Activated naive CD4-positive, alpha-beta T cell treated with anti-CD3 and anti-CD28 coated beads for 36 hours (primary cell): ENCODE results near the gene WDR62. TPM values are rescaled to one million over a fixed set of nuclear protein-coding genes. Genes with fewer than 3 reads are reported as not detected.

ENCODE experiments used
- CTCF ChIA-PET: fragments of 350-600 bp; sonication (Branson Sonifier 250); formaldehyde crosslinking; loops from one replicate; lab custom pipeline; 2021; ENCODE audit warnings: antibody characterized with exemption; lab: Charles Lee
- DNase-seq: peaks from one replicate; pipeline ENCODE4 v3.0.0-alpha.2; 2020
- H3K27ac Mint-ChIP-seq: one replicate; pipeline ENCODE4 v1.8.0; 2021; ENCODE audit warnings: mild to moderate bottlenecking, mixed read lengths
- H3K27me3 Mint-ChIP-seq: one replicate; pipeline ENCODE4 v1.8.0; 2021; ENCODE audit warnings: low read depth, mixed read lengths
- H3K36me3 Mint-ChIP-seq: one replicate; pipeline ENCODE4 v1.8.0; 2021; ENCODE audit warnings: low read depth, mixed read lengths
- H3K4me1 Mint-ChIP-seq: one replicate; pipeline ENCODE4 v1.8.0; 2021; ENCODE audit warnings: low read depth, mixed read lengths
- H3K4me3 Mint-ChIP-seq: one replicate; pipeline ENCODE4 v1.8.0; 2021; ENCODE audit warnings: mild to moderate bottlenecking, moderate library complexity, mixed read lengths
- H3K9me3 Mint-ChIP-seq: one replicate; pipeline ENCODE4 v1.8.0; 2021; ENCODE audit warnings: mixed read lengths
- intact Hi-C: fragments of 100-400 bp; cut with micrococcal nuclease; formaldehyde crosslinking; loops from one replicate; pipeline ENCODE4 v1.15.1; 2023
- total RNA-seq, 2 experiments: library from RNA; stranded (reverse); gene quantifications; one replicate each; pipeline ENCODE4 v1.2.3, GENCODE V29; 2021

WDR62 gene
- total RNA-seq, 2 experiments from 2014 or later = 23.7 to 25.6 TPM

GRCh38 chr19:36141039-36141927, 86.6 kb downstream of the WDR62 start:
- no peaks in the 10 kb centered on the region for H3K27me3 Mint-ChIP-seq
- DNase-seq = peak; percentile 96
- CTCF ChIA-PET = no interaction called here
- peaks cover 25% of the 10 kb centered on the region for H3K36me3 Mint-ChIP-seq
- no peaks in the 10 kb centered on the region for H3K9me3 Mint-ChIP-seq
- peaks cover 17% of the 10 kb centered on the region for H3K4me1 Mint-ChIP-seq
- intact Hi-C loops = loop anchor here (1.0 to 10.0 kb wide), 4 partner anchors 73 to 429 kb away; partner anchors contain the start of genes IGFLR1, LIN37, PSENEN and THAP8
- peak overlapping the region; percentile 62 for H3K27ac Mint-ChIP-seq
- peak overlapping the region; percentile 90 for H3K4me3 Mint-ChIP-seq

- CTCF ChIA-PET = interaction anchor here (0.6 kb wide), 1 partner anchor 270 kb away, joined by 5 read pairs; no protein-coding TSS in a partner anchor
- H3K9me3 Mint-ChIP-seq = no peaks in the 10 kb centered on the region
- DNase-seq = no peak
- intact Hi-C loops = loop anchor here (5.0 to 10.0 kb wide), 2 partner anchors 397 to 430 kb away; partner anchors contain the start of genes IGFLR1, LIN37, PSENEN and U2AF1L4
- no peaks in the 10 kb centered on the region for H3K27me3 Mint-ChIP-seq
- no peak overlapping the region for H3K4me3 Mint-ChIP-seq
- H3K27ac Mint-ChIP-seq = no peak overlapping the region
- H3K36me3 Mint-ChIP-seq = peaks cover 30% of the 10 kb centered on the region
- peaks cover 11% of the 10 kb centered on the region for H3K4me1 Mint-ChIP-seq
Observed at GRCh38 chr19:36142046-36142445, 87.3 kb downstream of the WDR62 start.

GRCh38 chr19:36142496-36142895, 87.8 kb downstream of the WDR62 start:
- no peak for DNase-seq
- Mint-ChIP-seq H3K27me3 (no peaks in the 10 kb centered on the region), H3K27ac (no peak overlapping the region), H3K9me3 (no peaks in the 10 kb centered on the region), H3K4me1 (peaks cover 10% of the 10 kb centered on the region), H3K36me3 (peaks cover 34% of the 10 kb centered on the region), H3K4me3 (peak overlapping the region; percentile 19)
- CTCF ChIA-PET = interaction anchor here (0.6 kb wide), 1 partner anchor 271 kb away, joined by 5 read pairs; no protein-coding TSS in a partner anchor
- intact Hi-C loops = loop anchor here (5.0 to 10.0 kb wide), 2 partner anchors 398 to 430 kb away; partner anchors contain the start of genes IGFLR1, LIN37, PSENEN and U2AF1L4

- intact Hi-C loops = loop anchor here (5.0 to 10.0 kb wide), 2 partner anchors 400 to 432 kb away; partner anchors contain the start of genes IGFLR1, LIN37, PSENEN and U2AF1L4
- DNase-seq = no peak
- Mint-ChIP-seq H3K27ac (no peak overlapping the region), H3K4me1 (peaks cover 10% of the 10 kb centered on the region), H3K27me3 (no peaks in the 10 kb centered on the region), H3K36me3 (peaks cover 38% of the 10 kb centered on the region), H3K4me3 (no peak overlapping the region), H3K9me3 (no peaks in the 10 kb centered on the region)
- CTCF ChIA-PET = no interaction called here
Observed at GRCh38 chr19:36144624-36145023, 89.9 kb downstream of the WDR62 start.

GRCh38 chr19:36149673-36150406, 95.1 kb downstream of the WDR62 start:
- peaks cover 29% of the 10 kb centered on the region for H3K36me3 Mint-ChIP-seq
- H3K4me3 Mint-ChIP-seq = no peak overlapping the region
- DNase-seq = no peak
- H3K27ac Mint-ChIP-seq = peak overlapping the region; percentile 2
- no peaks in the 10 kb centered on the region for H3K9me3 Mint-ChIP-seq
- H3K4me1 Mint-ChIP-seq = no peaks in the 10 kb centered on the region
- CTCF ChIA-PET = interaction anchor here (0.6 kb wide), 1 partner anchor 26 kb away, joined by 3 read pairs; no protein-coding TSS in a partner anchor
- no peaks in the 10 kb centered on the region for H3K27me3 Mint-ChIP-seq
- intact Hi-C loops = loop anchor here (10.0 kb wide), 1 partner anchor 405 kb away; the partner anchor contains the start of genes IGFLR1, LIN37, PSENEN and U2AF1L4

- no peaks in the 10 kb centered on the region for H3K4me1 Mint-ChIP-seq
- no peaks in the 10 kb centered on the region for H3K9me3 Mint-ChIP-seq
- peaks cover 27% of the 10 kb centered on the region for H3K36me3 Mint-ChIP-seq
- no peaks in the 10 kb centered on the region for H3K27me3 Mint-ChIP-seq
- intact Hi-C loops = no loop called here
- CTCF ChIA-PET = interaction anchor here (0.8 kb wide), 1 partner anchor 46 kb away, joined by 3 read pairs; no protein-coding TSS in a partner anchor
- DNase-seq = no peak
- no peak overlapping the region for H3K27ac Mint-ChIP-seq
- no peak overlapping the region for H3K4me3 Mint-ChIP-seq
Observed at GRCh38 chr19:36150586-36150985, 95.9 kb downstream of the WDR62 start.

GRCh38 chr19:36151144-36152018, 96.7 kb downstream of the WDR62 start:
- peaks cover 20% of the 10 kb centered on the region for H3K36me3 Mint-ChIP-seq
- no peak for DNase-seq
- no peak overlapping the region for H3K4me3 Mint-ChIP-seq
- no peaks in the 10 kb centered on the region for H3K9me3 Mint-ChIP-seq
- CTCF ChIA-PET = interaction anchor here (0.8 to 1.2 kb wide), 2 partner anchors 19 to 45 kb away, joined by 3 read pairs; no protein-coding TSS in a partner anchor
- H3K27me3 Mint-ChIP-seq = no peaks in the 10 kb centered on the region
- intact Hi-C loops = no loop called here
- H3K4me1 Mint-ChIP-seq = no peaks in the 10 kb centered on the region
- no peak overlapping the region for H3K27ac Mint-ChIP-seq

- Mint-ChIP-seq H3K27me3 (no peaks in the 10 kb centered on the region), H3K27ac (no peak overlapping the region), H3K4me3 (no peak overlapping the region), H3K36me3 (peaks cover 17% of the 10 kb centered on the region), H3K9me3 (no peaks in the 10 kb centered on the region), H3K4me1 (no peaks in the 10 kb centered on the region)
- intact Hi-C loops = no loop called here
- DNase-seq = no peak
- CTCF ChIA-PET = interaction anchor here (1.2 kb wide), 1 partner anchor 18 kb away, joined by 3 read pairs; no protein-coding TSS in a partner anchor
Observed at GRCh38 chr19:36152019-36152351, 97.3 kb downstream of the WDR62 start.

- Mint-ChIP-seq H3K36me3 (peaks cover 12% of the 10 kb centered on the region), H3K27ac (no peak within 1 kb of the TSS), H3K27me3 (no peaks in the 10 kb centered on the region), H3K4me3 (no peak within 1 kb of the TSS), H3K4me1 (no peaks in the 10 kb centered on the region), H3K9me3 (no peaks in the 10 kb centered on the region)
- no peak for DNase-seq
- CTCF ChIA-PET = interaction anchor here (0.7 to 1.2 kb wide), 3 partner anchors 17 to 221 kb away, joined by 3 to 6 read pairs (median 3); no protein-coding TSS in a partner anchor
- intact Hi-C loops = no loop called here
Observed at GRCh38 chr19:36152352-36153091, 97.8 kb downstream of the WDR62 start, which contains the start of gene COX7A1. TSS of gene COX7A1 (minus strand) at chr19:36152447. CDS start at chr19:36152407, 40 bp downstream.

GRCh38 chr19:36153126-36153525, 98.4 kb downstream of the WDR62 start:
- intact Hi-C loops = no loop called here
- H3K27ac Mint-ChIP-seq = no peak overlapping the region

More at GRCh38 chr19:36153126-36153525, 98.4 kb downstream of the WDR62 start:
- Mint-ChIP-seq H3K27me3 (no peaks in the 10 kb centered on the region), H3K4me3 (no peak overlapping the region), H3K4me1 (no peaks in the 10 kb centered on the region), H3K9me3 (no peaks in the 10 kb centered on the region), H3K36me3 (peaks cover 12% of the 10 kb centered on the region)
- DNase-seq = no peak
- CTCF ChIA-PET = interaction anchor here (0.7 to 0.9 kb wide), 2 partner anchors 17 to 222 kb away, joined by 3 to 6 read pairs; no protein-coding TSS in a partner anchor
